OCI-LY3 (cell line): ENCODE data around the gene FOS.

ENCODE experiments used
- CTCF ChIP-seq: fragments of 200-600, 300-600 bp; sonication (generic); IDR thresholded peaks from 2 replicates; pipeline ENCODE4 v1.5.1; 2014; ENCODE audit warnings: antibody characterized with exemption, low read length, low read depth
- EZH2phosphoT487 ChIP-seq: fragments of 200-600 bp; shearing (Covaris generic); IDR thresholded peaks from 2 replicates; pipeline ENCODE4 v1.6.1; 2018; ENCODE audit warnings: antibody characterized with exemption, mixed run types, low read depth

- TF ChIP-seq EZH2phosphoT487: no peak
- no peak for TF ChIP-seq CTCF
Measured at GRCh38 chr14:75275598-75275997, 3.0 kb upstream of the FOS start.
